ENCODE results near the gene SLIT3.

The SLIT3 gene

GRCh38 chr5:168713051-168713450, 587.9 kb downstream of the SLIT3 start:
- TF ChIP-seq CTCF (IDR thresholded peaks at IDR 0.05; ENCODE audit: control insufficient read depth, extremely low read depth, insufficient read depth), result no peak
- DNase-seq (ENCODE audit: low read depth), result no peak
- no peak overlapping the region for H3K4me3 ChIP-seq (ENCODE audit: low read depth, low read length)

GRCh38 chr5:168712280-168712924, 588.5 kb downstream of the SLIT3 start:
- no peak for TF ChIP-seq CTCF (IDR thresholded peaks at IDR 0.05; ENCODE audit: control insufficient read depth, extremely low read depth, insufficient read depth)
- no peak overlapping the region for H3K4me3 ChIP-seq (ENCODE audit: low read depth, low read length)
- no peak for DNase-seq (ENCODE audit: low read depth)

- TF ChIP-seq CTCF (IDR thresholded peaks at IDR 0.05; ENCODE audit: control insufficient read depth, extremely low read depth, insufficient read depth), result no peak
- no peak for DNase-seq (ENCODE audit: low read depth)
- no peak overlapping the region for H3K4me3 ChIP-seq (ENCODE audit: low read depth, low read length)
Observed at GRCh38 chr5:168710706-168711105, 590.2 kb downstream of the SLIT3 start.

GRCh38 chr5:168707716-168708695, 592.9 kb downstream of the SLIT3 start:
- no peak for DNase-seq (ENCODE audit: low read depth)
- no peak for TF ChIP-seq CTCF (IDR thresholded peaks at IDR 0.05; ENCODE audit: control insufficient read depth, extremely low read depth, insufficient read depth)
- no peak overlapping the region for H3K4me3 ChIP-seq (ENCODE audit: low read depth, low read length)

- H3K4me3 ChIP-seq (ENCODE audit: low read depth, low read length), result no peak overlapping the region
- peak; percentile 94 for TF ChIP-seq CTCF (IDR thresholded peaks at IDR 0.05; ENCODE audit: control insufficient read depth, extremely low read depth, insufficient read depth)
- DNase-seq (ENCODE audit: low read depth), result peak; percentile 36
Observed at GRCh38 chr5:168706655-168707069, 594.3 kb downstream of the SLIT3 start.

- no peak for DNase-seq (ENCODE audit: low read depth)
- TF ChIP-seq CTCF (IDR thresholded peaks at IDR 0.05; ENCODE audit: control insufficient read depth, extremely low read depth, insufficient read depth), result no peak
- H3K4me3 ChIP-seq (ENCODE audit: low read depth, low read length), result no peak overlapping the region
Observed at GRCh38 chr5:168705321-168705720, 595.6 kb downstream of the SLIT3 start.
